SH-SY5Y (cell line): Measurements from ENCODE around the gene SPSB1.

Source experiments
- GATA2 ChIP-seq: IDR thresholded peaks from 2 replicates; pipeline ENCODE4 v1.6.1; 2011; ENCODE audit warnings: mild to moderate bottlenecking, low read depth, low read length
- GATA3 ChIP-seq: IDR thresholded peaks from 2 replicates; pipeline ENCODE4 v1.6.1; 2011; ENCODE audit warnings: low read depth, mild to moderate bottlenecking, low read length, moderate library complexity

Gene SPSB1

GRCh38 chr1:9267352-9267686, 25.4 kb upstream of the SPSB1 start:
- TF ChIP-seq GATA3 (no peak), GATA2 (no peak)

DNA sequence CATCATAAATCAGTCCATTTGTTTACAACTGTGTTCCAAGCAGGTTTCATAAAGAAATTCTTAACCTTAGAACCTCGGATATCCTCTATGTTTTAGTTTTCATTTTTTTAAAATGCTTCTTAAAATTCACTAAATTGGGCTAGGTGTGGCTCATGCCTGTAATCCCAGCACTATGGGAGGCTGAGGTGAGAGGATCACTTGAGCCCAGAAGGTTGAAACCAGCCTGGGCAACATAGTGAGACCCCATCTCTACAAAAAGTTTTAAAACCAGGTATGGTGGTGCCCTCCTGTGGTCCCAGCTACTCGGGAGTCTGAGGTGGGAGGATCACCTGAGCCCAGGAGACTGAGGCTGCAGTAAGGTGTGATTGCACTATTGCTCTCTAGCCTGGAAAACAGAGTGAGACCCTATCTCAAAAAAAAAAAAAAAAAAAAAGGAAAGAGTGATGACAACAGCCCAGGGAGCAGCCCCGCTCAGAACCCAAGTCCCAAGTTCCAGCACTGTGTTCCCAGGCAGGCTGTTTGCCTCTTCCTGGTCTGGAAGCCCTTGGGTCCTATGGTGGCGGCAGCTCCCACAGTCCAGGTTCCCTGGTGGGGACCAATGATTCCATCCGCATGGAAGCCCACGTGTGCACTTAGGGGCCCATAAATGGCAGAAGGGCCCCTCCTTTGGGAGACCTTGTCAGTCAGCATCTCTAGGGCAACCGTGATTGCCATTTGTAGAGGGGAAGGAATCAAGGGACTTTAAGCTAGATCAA, 24.7 kb upstream of the SPSB1 start:
- no peak for TF ChIP-seq GATA2
- TF ChIP-seq GATA3: no peak

DNA sequence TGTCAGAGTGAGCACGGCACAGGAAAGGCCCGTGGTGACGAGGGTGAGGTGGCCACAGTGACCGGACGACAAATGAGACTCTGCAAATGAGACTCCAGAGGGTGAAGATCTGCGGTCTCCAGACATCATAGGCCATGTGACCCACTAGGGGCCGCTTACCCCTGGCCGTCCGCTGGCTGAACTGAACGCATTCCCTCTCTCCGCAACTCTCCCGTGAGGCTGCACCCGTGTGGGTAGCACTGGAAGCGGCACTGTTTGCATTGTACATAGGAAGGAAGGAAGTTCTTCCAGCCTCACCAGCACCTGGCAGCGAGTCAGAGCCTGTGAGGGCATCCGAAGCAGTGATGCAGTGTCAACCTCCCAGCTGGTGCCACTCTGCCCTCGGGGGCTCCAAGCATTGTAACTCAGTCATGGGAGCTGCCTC, 23.6 kb upstream of the SPSB1 start:
- TF ChIP-seq GATA3 (no peak), GATA2 (no peak)

GRCh38 chr1:9269721-9270120, 23.0 kb upstream of the SPSB1 start:
- TF ChIP-seq GATA2 (no peak), GATA3 (no peak)

- no peak for TF ChIP-seq GATA2
- TF ChIP-seq GATA3: no peak
Observed at GRCh38 chr1:9270290-9270883, 22.3 kb upstream of the SPSB1 start.

- TF ChIP-seq GATA2 (no peak), GATA3 (no peak)
Observed at GRCh38 chr1:9271283-9271682, 21.4 kb upstream of the SPSB1 start.

DNA sequence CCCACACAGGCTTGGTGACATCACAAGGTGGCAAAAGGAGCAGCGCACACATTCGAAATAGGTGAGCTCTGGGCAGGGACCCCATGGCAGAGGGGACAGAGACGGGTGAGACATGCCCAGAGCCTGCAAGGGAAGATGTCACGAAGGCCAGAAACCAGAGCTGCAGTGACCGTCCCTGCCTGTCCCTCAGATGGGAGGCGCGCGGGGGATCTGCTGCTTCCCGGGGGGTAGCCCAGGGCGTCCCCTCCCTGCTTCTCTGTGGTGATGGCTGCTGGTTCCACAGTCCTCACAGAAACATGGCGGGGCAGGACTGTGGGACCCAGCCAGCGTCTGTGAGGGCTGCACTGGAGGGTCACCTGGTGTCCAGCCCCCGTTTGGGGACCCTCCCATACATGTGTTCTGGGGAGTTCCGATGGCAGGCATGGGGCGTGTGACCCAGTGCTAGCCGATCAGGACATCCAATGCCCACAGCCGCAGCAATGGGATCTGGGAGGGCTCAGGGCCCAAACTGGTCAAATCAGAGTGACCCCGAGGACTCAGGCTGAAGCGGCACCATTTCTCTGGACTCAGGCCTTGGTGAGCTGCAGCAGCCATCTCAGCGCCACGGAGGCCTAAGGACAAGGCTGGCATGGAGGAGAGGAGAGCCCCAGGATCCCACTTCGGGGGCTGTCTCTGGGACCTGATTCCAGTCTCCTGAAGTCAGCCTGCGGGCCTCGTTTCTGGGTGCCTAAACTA, 20.7 kb upstream of the SPSB1 start:
- TF ChIP-seq GATA3 (no peak), GATA2 (no peak)

- TF ChIP-seq GATA3: no peak
- no peak for TF ChIP-seq GATA2
Observed at GRCh38 chr1:9273177-9273576, 19.5 kb upstream of the SPSB1 start.

DNA sequence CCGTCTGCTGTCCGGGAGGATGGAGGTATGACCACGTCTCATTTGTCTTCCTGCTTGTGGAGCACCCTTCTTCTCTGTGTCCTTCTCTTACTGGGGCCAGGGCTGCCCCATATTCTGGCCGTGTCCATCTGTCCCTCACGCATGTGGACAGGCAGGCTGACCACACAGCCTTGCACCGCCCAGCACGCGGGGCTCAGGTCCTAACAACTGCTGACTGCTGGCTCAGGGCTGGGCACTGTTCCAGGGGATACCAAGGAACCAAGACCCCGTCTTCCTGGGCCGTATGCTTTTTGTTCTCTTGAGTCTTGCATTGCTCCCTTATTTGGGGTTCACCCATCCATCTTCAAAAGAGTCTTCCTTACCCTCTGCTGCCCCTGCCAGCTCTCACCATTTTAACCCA, 17.5 kb upstream of the SPSB1 start:
- TF ChIP-seq GATA2: no peak
- TF ChIP-seq GATA3: no peak

GRCh38 chr1:9275567-9276034, 17.1 kb upstream of the SPSB1 start:
- TF ChIP-seq GATA2 (no peak), GATA3 (no peak)

- no peak for TF ChIP-seq GATA2
- TF ChIP-seq GATA3: no peak
Observed at GRCh38 chr1:9278116-9278515, 14.6 kb upstream of the SPSB1 start.

DNA sequence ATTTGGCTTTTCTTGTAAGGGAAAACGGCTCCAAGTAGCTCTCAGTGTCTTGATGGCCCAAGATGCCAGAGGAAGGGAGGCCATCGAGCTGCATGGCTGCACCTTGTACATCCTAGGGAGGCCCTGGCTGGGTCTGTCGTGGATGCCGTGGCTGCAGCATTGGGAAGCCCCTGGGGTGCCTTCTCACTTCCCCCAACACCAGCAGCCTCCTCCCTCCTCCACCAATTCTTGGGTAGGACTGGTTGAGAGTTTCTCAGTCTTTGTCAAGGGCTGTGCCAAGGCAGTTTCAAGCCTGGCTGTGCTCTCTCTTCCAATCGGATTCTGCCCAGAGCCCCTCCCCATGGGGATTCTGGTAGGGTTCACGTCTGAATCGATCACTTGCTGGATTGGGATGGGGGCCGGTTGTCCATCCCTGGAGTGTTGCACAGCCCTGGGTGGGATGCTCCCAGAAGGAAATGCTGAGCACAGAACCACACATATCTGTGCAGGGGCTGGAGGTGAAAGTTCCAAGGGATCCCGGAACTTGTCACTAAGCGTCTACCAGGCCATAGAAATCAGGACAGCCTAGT, 14.0 kb upstream of the SPSB1 start:
- no peak for TF ChIP-seq GATA3
- TF ChIP-seq GATA2: no peak

- TF ChIP-seq GATA2: no peak
- TF ChIP-seq GATA3: no peak
Observed at GRCh38 chr1:9279172-9279840, 13.4 kb upstream of the SPSB1 start.
